GM23338 (cell line): ENCODE results near the gene CDC23. TPM values are rescaled to one million over a fixed set of nuclear protein-coding genes. Genes with fewer than 3 reads are reported as not detected.
A peak's percentile ranks its signal among the peaks of the same experiment; 100 is the strongest.

Experiments used
- ATAC-seq: fragments of 200-7000 bp; cut with Tn5 transposase; 3 replicates; pipeline ENCODE4 v1.9.1; 2020
- DNase-seq: peaks from one replicate; pipeline ENCODE4 v3.0.0-alpha.2; 2015; ENCODE audit warnings: low spot score
- H2AFZ ChIP-seq: fragments of 200-600 bp; sonication (generic); 2 replicates; pipeline ENCODE4 v1.8.0; 2016; ENCODE audit warnings: antibody characterized with exemption, mild to moderate bottlenecking, moderate library complexity
- H3F3A ChIP-seq: fragments of 200-600 bp; sonication (generic); replicated peaks from 2 replicates; pipeline ENCODE4 v1.8.0; 2017; ENCODE audit warnings: antibody characterized with exemption, mixed run types, low read depth
- H3K27ac ChIP-seq: fragments of 200-600 bp; sonication (generic); 2 replicates; pipeline ENCODE4 v1.6.1; 2016; ENCODE audit warnings: low read depth
- H3K27me3 ChIP-seq: fragments of 200-600 bp; sonication (generic); 2 replicates; pipeline ENCODE4 v1.8.0; 2016; ENCODE audit warnings: mild to moderate bottlenecking, mixed run types, moderate library complexity; ENCODE audit not compliant: insufficient read depth
- H3K36me3 ChIP-seq: fragments of 200-600 bp; sonication (generic); 2 replicates; pipeline ENCODE4 v1.8.0; 2016; ENCODE audit warnings: mild to moderate bottlenecking; ENCODE audit not compliant: insufficient read depth
- H3K4me1 ChIP-seq: fragments of 200-600 bp; sonication (generic); 2 replicates; pipeline ENCODE4 v1.8.0; 2016; ENCODE audit warnings: mild to moderate bottlenecking, moderate library complexity; ENCODE audit not compliant: insufficient read depth
- H3K4me2 ChIP-seq: fragments of 200-600 bp; sonication (generic); 2 replicates; pipeline ENCODE4 v1.7.1; 2017; ENCODE audit warnings: mixed run types
- H3K4me3 ChIP-seq: fragments of 200-600 bp; sonication (generic); 2 replicates; pipeline ENCODE4 v1.6.1; 2016; ENCODE audit warnings: mixed run types
- H3K79me2 ChIP-seq: fragments of 200-600 bp; sonication (generic); replicated peaks from 2 replicates; pipeline ENCODE4 v1.8.0; 2017; ENCODE audit warnings: mild to moderate bottlenecking; ENCODE audit not compliant: insufficient read depth
- H3K9me2 ChIP-seq: fragments of 200-600 bp; sonication (generic); 2 replicates; pipeline ENCODE4 v1.8.0; 2017; ENCODE audit not compliant: insufficient read depth
- H4K20me1 ChIP-seq: fragments of 200-600 bp; sonication (generic); replicated peaks from 2 replicates; pipeline ENCODE4 v1.8.0; 2017; ENCODE audit warnings: mild to moderate bottlenecking; ENCODE audit not compliant: insufficient read depth
- H3K27ac Mint-ChIP-seq: 2 replicates; pipeline ENCODE4 v1.8.0; 2020; ENCODE audit warnings: inconsistent platforms, mild to moderate bottlenecking, moderate library complexity, mixed read lengths
- H3K27me3 Mint-ChIP-seq: 3 replicates; pipeline ENCODE4 v1.8.0; 2022; ENCODE audit warnings: low read depth, mild to moderate bottlenecking, moderate library complexity, mixed read lengths, inconsistent platforms; ENCODE audit not compliant: insufficient read depth, poor library complexity
- H3K36me3 Mint-ChIP-seq: 3 replicates; pipeline ENCODE4 v1.8.0; 2021; ENCODE audit warnings: low read depth, mild to moderate bottlenecking, inconsistent platforms, moderate library complexity, mixed read lengths
- H3K4me1 Mint-ChIP-seq: 3 replicates; pipeline ENCODE4 v1.8.0; 2020; ENCODE audit warnings: mild to moderate bottlenecking, inconsistent platforms, mixed read lengths
- H3K4me3 Mint-ChIP-seq: 3 replicates; pipeline ENCODE4 v1.8.0; 2021; ENCODE audit warnings: moderate library complexity, mild to moderate bottlenecking, inconsistent platforms, mixed read lengths
- H3K9me3 Mint-ChIP-seq: 3 replicates; pipeline ENCODE4 v1.8.0; 2020; ENCODE audit warnings: moderate library complexity, mild to moderate bottlenecking, inconsistent platforms, mixed read lengths
- CREB1 ChIP-seq: fragments of 250-450 bp; sonication (Bioruptor Pico); IDR thresholded peaks from 2 replicates; pipeline ENCODE4 v1.5.0; 2020; ENCODE audit warnings: low read depth, mild to moderate bottlenecking, moderate library complexity
- CTCF ChIP-seq, 2 experiments: fragments of 200-600 bp in 1 of 2; sonication (generic) in 1 of 2; conservative IDR thresholded peaks; 2 replicates each; pipeline versions ENCODE4 v1.5.1 to v1.6.1; 2016 to 2017; ENCODE audit warnings: antibody characterized with exemption in 2 of 2, low read depth in 2 of 2, mild to moderate bottlenecking in 2 of 2, moderate library complexity in 1 of 2
- ETS1 ChIP-seq: IDR thresholded peaks from 2 replicates; pipeline ENCODE4 v1.6.1; 2016; ENCODE audit warnings: antibody characterized with exemption
- EZH2 ChIP-seq: fragments of 200-600 bp; sonication (generic); IDR thresholded peaks from one replicate; pipeline ENCODE4 v1.8.0; 2017; ENCODE audit warnings: antibody characterized with exemption, mild to moderate bottlenecking, low read depth; ENCODE audit not compliant: unreplicated experiment
- EZH2phosphoT487 ChIP-seq: fragments of 200-600 bp; sonication (generic); IDR thresholded peaks from one replicate; pipeline ENCODE4 v1.8.1; 2018; ENCODE audit warnings: antibody characterized with exemption; ENCODE audit not compliant: unreplicated experiment
- POLR2AphosphoS5 ChIP-seq: IDR thresholded peaks from 2 replicates; pipeline ENCODE4 v1.6.1; 2016; ENCODE audit warnings: antibody characterized with exemption, low read depth
- REST ChIP-seq: IDR thresholded peaks from one replicate; pipeline ENCODE4 v1.6.1; 2018; ENCODE audit warnings: antibody characterized with exemption; ENCODE audit not compliant: unreplicated experiment
- STAT1 ChIP-seq: IDR thresholded peaks from one replicate; pipeline ENCODE4 v1.6.1; 2016; ENCODE audit warnings: antibody characterized with exemption; ENCODE audit not compliant: unreplicated experiment
- ZNF331 ChIP-seq: fragments of 250-450 bp; sonication (Bioruptor Pico); IDR thresholded peaks from 2 replicates; pipeline ENCODE4 v1.5.0; 2020; ENCODE audit warnings: low read depth, mild to moderate bottlenecking, moderate library complexity
- ZNF462 ChIP-seq: fragments of 250-450 bp; sonication (Bioruptor Pico); IDR thresholded peaks from 2 replicates; pipeline ENCODE4 v1.5.0; 2020; ENCODE audit warnings: mild to moderate bottlenecking, moderate library complexity
- polyA plus RNA-seq: library from polyadenylated mRNA; unstranded; fragments of >200 nt; fragmentation: Nextera tagmentation; extraction: Ambion mirVana; gene quantifications from 2 replicates; pipeline ENCODE4 v1.2.1, GENCODE V29; 2016
- total RNA-seq: library from RNA; depleted of rRNA; stranded (reverse); fragments of >200 nt; shearing (Covaris generic); gene quantifications from 2 replicates; pipeline ENCODE4 v1.2.3, GENCODE V29; 2014

CDC23 gene
- total and polyA plus RNA-seq, 2 experiments from 2014 or later = 28.0 to 45.9 TPM

- TF ChIP-seq CTCF (conservative IDR thresholded peaks at IDR 0.05; ENCODE audit: low read depth in 2 of 2) (no peak), ETS1 (no peak), STAT1 (no peak), ZNF331 (CRISPR knock-in tag) (no peak), EZH2 (no peak), POLR2AphosphoS5 (no peak)
These were observed 33.2 kb upstream of the CDC23 start (continued) for GRCh38 chr5:138246334-138246733.

GRCh38 chr5:138245717-138246116 lies 32.6 kb upstream of the CDC23 start:
- H4K20me1 ChIP-seq = no peaks in the 10 kb centered on the region
- no peak overlapping the region for H3K27ac ChIP-seq
- peak overlapping the region; percentile 51 for H3K4me2 ChIP-seq
- Mint-ChIP-seq H3K9me3 (no peaks in the 10 kb centered on the region), H3K36me3 (no peaks in the 10 kb centered on the region), H3K27ac (peak overlapping the region; percentile 8; the same call in 1 of the 2 replicates), H3K27me3 (peaks cover 30% of the 10 kb centered on the region), H3K4me1 (peaks cover 23% of the 10 kb centered on the region), H3K4me3 (no peak overlapping the region; the same call in 2 of the 3 replicates)
- peak; percentile 25 for ATAC-seq
- H3K9me2 ChIP-seq = no peaks in the 10 kb centered on the region; the same call in 1 of the 2 replicates
- no peaks in the 10 kb centered on the region for H3K79me2 ChIP-seq
- H3K4me1 ChIP-seq = peaks cover 9% of the 10 kb centered on the region
- no peak overlapping the region; the same call in 1 of the 2 replicates for H2AFZ ChIP-seq
- H3K27me3 ChIP-seq = peaks cover 35% of the 10 kb centered on the region
- H3K36me3 ChIP-seq = no peaks in the 10 kb centered on the region
- DNase-seq = peak; percentile 68
- H3K4me3 ChIP-seq = 0 out of 2 replicates have a peak overlapping the region, but pooled peaks have one; percentile 26
- H3F3A ChIP-seq = peaks cover 9% of the 10 kb centered on the region; the same call in 1 of the 2 replicates
- no peak for TF ChIP-seq EZH2phosphoT487
- no peak for TF ChIP-seq ZNF462 (CRISPR knock-in tag)
- TF ChIP-seq STAT1 = no peak
- no peak for TF ChIP-seq EZH2
- TF ChIP-seq REST = no peak
- no peak for TF ChIP-seq CREB1
